HG03571 (cell line): Measurements from ENCODE around the gene DDX1.
"Not testable (repeated sequence)": the region's sequence is repeated elsewhere in the genome, so short reads cannot be mapped to it uniquely, and the experiment has no call there.

Experiments
- ATAC-seq: cut with Tn5 transposase; IDR thresholded peaks from one replicate; pipeline ENCODE4 v1.9.1; 2021; ENCODE audit not compliant: unreplicated experiment

DDX1 gene

GRCh38 chr2:15616429-15616828, 24.8 kb downstream of the DDX1 start:
- ATAC-seq = no peak

- no peak for ATAC-seq
These were observed 25.4 kb downstream of the DDX1 start for GRCh38 chr2:15616850-15617777.

GRCh38 chr2:15617778-15618448, 26.2 kb downstream of the DDX1 start:
- ATAC-seq = no peak

GRCh38 chr2:15618449-15618855, 26.8 kb downstream of the DDX1 start:
- ATAC-seq = no peak

GRCh38 chr2:15619076-15619475, 27.4 kb downstream of the DDX1 start:
- ATAC-seq = no peak

- no peak for ATAC-seq
These were observed 27.8 kb downstream of the DDX1 start for GRCh38 chr2:15619510-15619909.

- ATAC-seq = no peak
These were observed 28.3 kb downstream of the DDX1 start for GRCh38 chr2:15619938-15620337.

GRCh38 chr2:15620340-15620739, 28.7 kb downstream of the DDX1 start:
- no peak for ATAC-seq

- ATAC-seq = no peak
These were observed 29.3 kb downstream of the DDX1 start for GRCh38 chr2:15620857-15621471.

- not testable (repeated sequence) for ATAC-seq
These were observed 29.8 kb downstream of the DDX1 start for GRCh38 chr2:15621472-15621870.

GRCh38 chr2:15622214-15622613, 30.5 kb downstream of the DDX1 start:
- ATAC-seq = no peak

GRCh38 chr2:15622614-15623480, 31.2 kb downstream of the DDX1 start:
- no peak for ATAC-seq

GRCh38 chr2:15623481-15623796, 31.8 kb downstream of the DDX1 start:
- no peak for ATAC-seq

GRCh38 chr2:15623898-15624541, 32.4 kb downstream of the DDX1 start:
- no peak for ATAC-seq

- ATAC-seq = no peak
These were observed 33.2 kb downstream of the DDX1 start for GRCh38 chr2:15624903-15625302.

GRCh38 chr2:15625344-15626036, 33.8 kb downstream of the DDX1 start:
- ATAC-seq = no peak

- no peak for ATAC-seq
These were observed 34.5 kb downstream of the DDX1 start for GRCh38 chr2:15626126-15626525.

GRCh38 chr2:15626967-15627366, 35.3 kb downstream of the DDX1 start:
- no peak for ATAC-seq

- ATAC-seq = no peak
These were observed 36.4 kb downstream of the DDX1 start for GRCh38 chr2:15627817-15628684.
